HG03378 (cell line): ENCODE results near the gene OPTN.
A peak's percentile ranks its signal among the peaks of the same experiment; 100 is the strongest.
"Not testable (repeated sequence)": the region's sequence is repeated elsewhere in the genome, so short reads cannot be mapped to it uniquely, and the experiment has no call there.

Experiments
- ATAC-seq: cut with Tn5 transposase; IDR thresholded peaks from one replicate; pipeline ENCODE4 v1.9.1; 2021; ENCODE audit warnings: mild to moderate bottlenecking, moderate library complexity; ENCODE audit not compliant: unreplicated experiment

OPTN gene

GRCh38 chr10:13099666-13100348 is at the start of gene OPTN:
OPTN (plus strand) TSS chr10:13100163; CDS start chr10:13109123, 8,960 bp downstream.
- peak; percentile 62 for ATAC-seq

GRCh38 chr10:13051126-13051694 is 48.8 kb upstream of the OPTN start:
- no peak for ATAC-seq

- ATAC-seq, result not testable (repeated sequence)
These were observed 46.8 kb upstream of the OPTN start for GRCh38 chr10:13053208-13053607.

GRCh38 chr10:13053794-13054462 is 46.0 kb upstream of the OPTN start:
- ATAC-seq, result no peak

- ATAC-seq, result no peak
These were observed 45.1 kb upstream of the OPTN start for GRCh38 chr10:13054844-13055243.

DNA sequence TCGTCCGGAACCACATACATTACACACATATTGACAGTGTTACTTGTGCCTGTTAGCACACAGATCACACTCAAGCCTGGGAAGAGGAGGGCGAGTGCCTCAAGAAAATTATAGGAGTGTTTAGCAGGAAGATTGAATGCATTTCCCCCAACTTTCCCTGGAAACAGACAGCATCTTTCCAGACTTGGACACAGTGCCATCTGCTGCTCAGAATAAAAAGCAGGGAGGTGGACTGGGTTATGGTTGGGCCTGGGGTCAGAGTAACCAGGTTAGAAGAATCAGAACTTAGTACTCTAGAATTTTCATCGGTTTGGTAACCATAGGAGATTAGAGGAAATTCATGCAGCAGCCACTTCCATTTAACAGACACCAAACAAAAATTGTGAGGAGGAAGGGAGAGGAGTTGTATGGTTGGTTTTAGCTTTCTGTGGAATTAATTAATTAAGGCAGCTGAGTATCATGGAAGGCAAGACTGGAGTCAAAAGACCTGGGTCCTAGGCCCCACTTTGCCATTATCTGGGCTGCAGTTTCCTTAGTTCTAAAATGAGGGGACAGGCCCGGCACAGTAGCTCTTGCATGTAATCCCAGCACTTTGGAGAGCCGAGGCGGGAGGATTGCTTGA is 43.4 kb upstream of the OPTN start:
- ATAC-seq, result no peak

DNA sequence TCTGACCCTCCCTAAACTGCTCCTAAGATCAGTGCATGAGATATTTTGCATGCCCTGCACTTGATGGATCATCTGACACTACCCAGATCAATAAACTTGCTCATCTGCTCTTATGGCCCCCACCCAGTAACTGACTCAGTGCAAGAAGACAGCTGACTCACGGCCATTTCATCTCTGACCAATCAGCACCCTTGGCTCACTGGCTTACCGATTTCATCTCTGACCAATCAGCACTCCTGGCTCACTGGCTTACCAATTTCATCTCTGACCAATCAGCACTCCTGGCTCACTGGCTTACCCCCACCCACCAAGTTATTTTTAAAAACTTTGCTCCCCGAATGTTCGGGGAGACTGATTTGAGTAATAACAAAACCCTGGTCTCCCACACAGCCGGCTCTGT is 37.2 kb upstream of the OPTN start:
- no peak for ATAC-seq

DNA sequence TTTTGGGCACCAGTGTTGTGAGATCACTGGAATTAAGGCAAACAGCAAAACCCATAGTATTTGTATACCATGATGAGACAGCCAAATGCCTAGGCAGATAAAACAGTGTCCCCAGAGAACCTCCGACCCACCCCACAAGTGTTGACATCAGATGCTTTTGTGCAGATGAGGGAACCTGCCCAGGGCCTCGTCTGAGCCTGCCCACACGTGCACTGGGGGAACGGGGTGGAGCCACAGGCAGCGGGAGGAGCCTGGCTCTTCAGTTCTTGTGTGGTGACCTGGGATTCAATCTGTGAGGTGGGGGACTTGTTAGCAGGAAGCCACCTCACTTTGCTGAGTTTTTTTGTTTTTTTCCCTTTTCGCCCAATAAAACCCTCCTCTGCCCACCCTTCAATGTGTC is 33.4 kb upstream of the OPTN start:
- no peak for ATAC-seq

DNA sequence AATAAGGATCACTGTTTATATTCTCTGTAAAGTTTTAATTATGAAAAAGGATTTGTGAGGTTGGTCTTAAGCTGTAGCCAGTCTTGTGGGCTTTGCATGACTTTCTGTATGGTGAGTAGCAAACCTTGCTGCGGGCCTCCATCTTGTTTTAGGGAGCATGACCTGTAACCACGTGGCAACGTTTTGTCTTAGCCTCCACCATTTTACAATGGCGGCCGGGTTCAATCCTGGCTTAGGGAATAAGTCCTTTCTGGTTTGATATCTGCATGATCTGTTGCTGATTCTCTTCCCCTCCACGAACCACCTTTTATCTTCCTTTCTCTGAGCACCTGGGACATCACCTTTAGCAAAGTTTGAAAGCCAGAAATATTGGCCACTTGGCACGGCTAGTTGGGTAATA is 32.5 kb upstream of the OPTN start:
- ATAC-seq, result no peak

GRCh38 chr10:13068071-13068470 is 31.9 kb upstream of the OPTN start:
- no peak for ATAC-seq

DNA sequence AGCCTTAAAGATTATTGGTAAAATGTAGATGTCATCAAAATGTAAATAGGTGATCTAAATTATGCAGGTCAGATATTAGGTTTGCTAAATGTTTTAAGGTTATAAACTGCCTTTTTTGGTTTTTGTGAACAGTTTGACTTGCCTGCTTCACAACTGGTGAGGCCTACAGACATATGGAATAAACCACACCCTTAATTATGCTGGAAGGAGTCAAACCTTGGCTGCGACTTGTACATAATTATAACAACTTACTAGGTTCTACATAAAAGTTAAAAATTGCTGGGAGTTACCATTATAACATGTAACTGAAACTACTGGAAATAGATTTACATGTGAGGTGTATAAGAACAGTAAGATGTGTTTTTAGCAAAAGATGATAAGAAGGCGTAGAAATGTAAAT is 31.5 kb upstream of the OPTN start:
- ATAC-seq, result no peak

GRCh38 chr10:13072339-13072738 is 27.6 kb upstream of the OPTN start:
- ATAC-seq, result no peak

- no peak for ATAC-seq
These were observed 25.2 kb upstream of the OPTN start for GRCh38 chr10:13074563-13075451.

- ATAC-seq, result no peak
These were observed 20.8 kb upstream of the OPTN start for GRCh38 chr10:13078912-13079775.

DNA sequence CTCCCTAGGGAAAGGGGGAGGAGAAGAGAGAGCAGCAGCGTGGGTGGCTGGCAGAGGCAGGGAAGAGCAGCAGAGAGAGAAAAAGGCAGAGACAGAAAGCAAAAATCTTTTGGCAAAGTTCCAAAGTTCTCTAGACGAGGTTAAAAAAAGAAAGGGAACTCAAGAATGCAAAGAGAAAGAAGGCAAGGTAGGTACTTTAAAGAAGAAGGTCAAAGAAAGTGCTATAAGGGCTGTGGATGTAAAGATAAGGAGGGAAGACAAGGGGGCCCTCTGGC is 20.2 kb upstream of the OPTN start:
- ATAC-seq, result no peak

DNA sequence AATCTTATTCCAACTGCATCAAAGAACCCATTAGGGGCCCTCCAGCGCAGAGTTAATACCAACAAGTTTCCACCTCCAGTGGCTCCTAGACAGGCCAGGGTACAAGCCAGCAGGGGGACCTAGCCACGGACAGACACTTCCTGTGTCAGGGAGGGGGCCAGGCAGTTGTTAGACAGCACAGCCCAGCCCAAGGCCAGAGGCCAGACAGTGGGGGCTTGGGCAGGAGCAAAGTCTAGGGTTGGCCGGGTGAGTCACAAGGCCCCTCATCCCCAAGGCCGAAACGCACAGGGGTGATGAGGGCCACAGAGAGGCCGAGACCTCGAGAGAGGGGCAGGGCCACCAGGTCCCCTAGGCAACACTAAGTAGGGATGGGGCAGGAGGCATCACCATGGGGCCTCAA is 19.3 kb upstream of the OPTN start:
- ATAC-seq, result no peak

DNA sequence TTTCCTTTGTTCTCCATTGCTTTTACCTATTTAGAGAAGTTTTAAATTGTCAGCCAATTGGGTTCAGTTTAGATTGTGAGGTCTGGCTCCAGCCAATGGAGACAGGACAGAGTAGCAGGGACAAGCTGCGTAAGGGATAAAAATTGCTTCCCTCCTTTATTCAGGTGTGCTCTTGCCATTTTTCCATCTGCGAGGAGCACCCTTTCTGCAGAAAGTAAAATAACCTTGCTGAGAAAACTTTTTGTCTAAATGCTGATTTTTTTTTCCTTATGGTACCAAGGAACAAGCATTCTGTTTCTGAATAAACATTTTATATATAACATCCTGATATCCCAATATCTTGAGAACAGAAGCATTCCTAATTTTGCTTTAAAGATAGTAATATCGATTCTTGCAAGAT is 16.3 kb upstream of the OPTN start:
- ATAC-seq, result not testable (repeated sequence)

GRCh38 chr10:13086056-13086455 is 13.9 kb upstream of the OPTN start:
- no peak for ATAC-seq

DNA sequence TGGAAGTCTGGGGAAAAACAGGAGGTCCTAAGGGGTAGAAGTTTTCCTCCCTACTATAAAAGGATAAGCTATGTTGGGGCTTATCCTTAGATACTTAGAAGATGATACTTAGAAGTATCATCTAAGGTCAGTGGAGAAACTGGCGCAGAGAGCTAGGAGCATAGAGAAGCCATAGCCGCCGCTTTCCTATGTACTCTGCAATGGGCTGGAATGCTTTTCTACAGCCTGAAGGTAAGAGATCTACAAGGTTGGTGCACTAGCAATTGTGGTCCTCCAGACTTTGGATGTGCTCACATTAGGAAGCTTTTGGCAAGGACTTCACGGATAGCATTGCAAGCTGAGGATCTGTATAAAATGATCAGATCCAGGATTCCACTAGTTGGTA is 12.4 kb upstream of the OPTN start:
- no peak for ATAC-seq

- ATAC-seq, result no peak
These were observed 11.9 kb upstream of the OPTN start for GRCh38 chr10:13087986-13088618.
